Activated CD8-positive, alpha-beta memory T cell treated with anti-CD3 and anti-CD28 coated beads, Interleukin-2, amount 50 U/mL, for 48 hours (primary cell): ENCODE measurements around the gene UNC79.

ENCODE experiments used
- DNase-seq: peaks from one replicate; pipeline ENCODE4 v3.0.0-alpha.2; 2020

UNC79 gene

DNA sequence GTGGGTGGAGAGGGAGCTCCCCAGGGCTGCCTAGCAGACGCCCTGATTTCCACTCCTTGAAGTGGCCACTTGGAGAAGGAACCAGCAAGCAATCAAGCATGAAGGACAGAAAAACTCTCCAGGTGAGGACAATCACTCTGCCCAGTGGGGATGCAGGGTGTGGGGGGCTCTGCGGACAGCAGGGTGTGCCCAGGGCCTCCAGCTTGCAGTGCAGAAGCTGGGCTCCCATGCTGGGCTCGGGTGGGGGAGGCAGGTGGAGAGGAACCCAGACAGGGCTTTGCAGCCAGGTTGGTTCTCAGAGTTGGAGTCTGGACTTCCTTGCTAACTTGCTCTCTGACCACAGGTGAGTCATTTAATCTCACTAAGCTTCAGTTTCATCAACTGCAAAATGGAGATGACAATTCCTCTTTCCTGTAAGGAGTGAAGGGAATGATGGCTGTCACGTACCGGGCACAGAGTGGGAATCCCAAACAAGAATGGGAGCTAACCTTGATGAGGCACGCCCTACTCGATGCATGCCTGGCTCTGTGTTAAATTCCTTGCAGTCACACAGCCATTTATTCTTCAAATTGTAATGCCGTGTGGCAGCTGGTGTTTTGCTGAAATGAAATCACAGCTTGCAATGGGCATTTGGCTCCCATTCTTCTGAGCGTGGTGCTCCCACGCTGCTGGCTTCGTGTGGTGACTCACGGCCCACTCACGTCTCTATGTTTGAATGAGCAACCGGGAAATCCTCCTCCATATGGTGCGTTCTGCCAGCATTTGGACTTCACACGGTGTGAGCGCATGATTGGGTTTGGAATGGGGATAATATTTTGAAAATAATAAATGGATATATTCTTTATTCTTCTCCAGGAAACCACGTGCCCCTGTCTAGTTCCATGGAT lies 282.3 kb downstream of the UNC79 start:
- peak; percentile 34 for DNase-seq

- no peak for DNase-seq
Measured at GRCh38 chr14:93713726-93714405, 283.1 kb downstream of the UNC79 start.

- DNase-seq: no peak
Measured at GRCh38 chr14:93714605-93715004, 283.9 kb downstream of the UNC79 start.

- no peak for DNase-seq
Measured at GRCh38 chr14:93715279-93715927, 284.7 kb downstream of the UNC79 start.

DNA sequence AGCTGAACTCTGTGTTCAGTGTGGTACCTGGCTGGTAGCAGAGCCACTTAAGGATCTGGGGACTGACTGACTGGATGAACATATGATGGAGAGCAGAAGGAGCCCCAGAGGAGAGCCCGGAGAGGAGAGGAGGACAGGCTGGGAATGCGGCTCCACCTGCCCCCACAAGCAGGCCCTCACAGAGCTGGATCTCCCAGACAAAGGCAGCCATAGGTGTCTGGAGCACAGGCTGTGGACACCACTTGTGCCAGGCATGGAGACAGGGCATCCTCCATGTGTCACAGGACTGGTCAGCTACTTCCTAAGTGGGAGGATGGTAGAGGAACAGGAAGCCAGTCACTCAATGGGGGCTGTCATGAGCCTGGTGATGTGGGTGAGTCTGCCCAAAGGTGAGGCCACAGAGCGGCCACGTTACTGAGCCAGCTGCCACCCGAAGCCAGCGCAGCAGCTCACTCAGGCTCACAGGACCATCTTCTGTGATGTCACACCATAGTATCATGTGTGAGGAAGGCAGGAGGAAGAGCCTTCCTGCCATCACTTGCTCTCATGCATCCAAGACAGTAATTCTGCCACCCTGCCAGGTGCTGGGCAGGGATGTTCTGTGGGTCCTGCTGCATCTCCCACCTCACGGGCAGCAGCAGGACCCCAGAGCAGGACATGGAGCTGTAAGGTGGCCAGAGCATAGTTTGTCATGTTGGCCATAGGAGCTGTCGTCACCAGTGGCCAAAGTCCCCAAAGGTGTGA lies 285.4 kb downstream of the UNC79 start:
- DNase-seq: no peak

DNA sequence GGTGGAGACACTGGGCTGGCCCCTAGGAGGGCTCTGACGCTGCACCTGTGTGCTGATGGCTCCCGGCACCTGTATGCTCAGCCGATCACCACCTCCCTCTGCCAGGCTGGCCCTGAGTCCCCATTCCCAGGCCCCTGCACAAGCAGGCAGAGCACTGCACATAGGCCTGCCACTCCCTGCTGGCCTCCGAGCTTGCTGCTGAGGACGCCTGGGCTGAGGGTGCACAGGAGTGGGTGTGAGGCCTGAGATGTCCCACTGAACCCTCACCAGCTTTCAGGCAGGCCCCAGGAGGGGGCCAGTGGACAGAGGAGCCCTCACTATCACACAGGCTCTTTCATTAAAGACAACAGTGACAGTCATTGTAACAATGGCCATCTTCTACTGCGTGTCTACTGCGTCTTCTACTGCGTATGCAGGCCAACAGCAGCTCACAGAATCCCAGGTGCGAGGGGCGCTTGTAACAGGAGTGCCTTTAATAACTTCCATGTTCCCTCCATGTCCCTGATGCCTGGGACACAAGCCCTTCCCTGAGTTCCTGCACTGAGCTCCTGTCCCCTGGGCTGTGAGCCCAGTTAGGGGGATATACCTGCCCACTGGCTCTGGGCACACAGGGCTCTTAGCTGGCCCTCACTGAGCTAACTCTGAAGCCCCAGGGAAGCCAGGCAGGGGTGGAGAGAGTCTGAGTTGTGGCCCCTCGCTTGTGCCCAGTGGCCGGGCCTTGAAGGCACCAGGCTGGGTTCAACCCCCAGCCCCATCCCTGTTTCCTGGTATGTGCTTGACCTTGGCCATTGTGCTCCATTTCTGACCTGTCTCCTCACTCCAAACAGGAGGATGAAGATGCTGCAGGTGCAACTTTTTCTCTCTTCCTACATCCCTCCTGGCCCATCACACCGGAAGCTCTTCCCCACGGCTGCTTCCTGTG lies 286.3 kb downstream of the UNC79 start:
- DNase-seq: no peak

DNA sequence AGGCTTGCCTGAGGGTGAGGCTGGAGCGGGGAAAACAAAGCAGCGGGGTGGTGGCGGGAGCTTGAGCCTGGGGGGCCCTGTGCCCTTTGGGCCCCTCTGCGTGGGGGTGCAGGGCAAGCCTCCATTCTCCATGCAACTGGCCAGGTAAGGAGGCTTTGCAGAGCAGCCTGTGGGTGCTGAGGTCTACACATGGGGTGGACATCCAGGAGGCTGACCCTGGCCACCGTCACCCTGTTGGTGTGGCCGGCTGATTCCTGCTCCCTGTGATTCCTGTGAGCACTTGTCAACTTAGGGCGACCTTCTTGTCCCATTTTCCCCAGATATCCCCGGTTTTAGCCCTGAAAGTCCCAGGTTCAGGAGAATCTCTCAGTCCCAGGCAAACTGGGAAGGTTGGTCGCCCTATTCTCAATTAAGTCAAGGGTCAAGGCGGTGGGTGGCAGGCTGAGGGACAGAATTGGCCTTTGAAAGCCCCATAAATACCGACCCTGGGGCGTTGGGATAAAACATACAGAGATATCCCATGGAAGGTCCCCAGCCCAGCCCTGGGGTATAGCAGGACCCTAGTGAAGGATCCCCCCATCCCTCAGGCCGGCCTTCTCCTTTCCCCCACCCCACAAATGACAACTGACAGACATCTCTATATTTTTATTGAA lies 287.1 kb downstream of the UNC79 start:
- no peak for DNase-seq

GRCh38 chr14:93719256-93719655 lies 288.5 kb downstream of the UNC79 start:
- DNase-seq: peak; percentile 30

DNA sequence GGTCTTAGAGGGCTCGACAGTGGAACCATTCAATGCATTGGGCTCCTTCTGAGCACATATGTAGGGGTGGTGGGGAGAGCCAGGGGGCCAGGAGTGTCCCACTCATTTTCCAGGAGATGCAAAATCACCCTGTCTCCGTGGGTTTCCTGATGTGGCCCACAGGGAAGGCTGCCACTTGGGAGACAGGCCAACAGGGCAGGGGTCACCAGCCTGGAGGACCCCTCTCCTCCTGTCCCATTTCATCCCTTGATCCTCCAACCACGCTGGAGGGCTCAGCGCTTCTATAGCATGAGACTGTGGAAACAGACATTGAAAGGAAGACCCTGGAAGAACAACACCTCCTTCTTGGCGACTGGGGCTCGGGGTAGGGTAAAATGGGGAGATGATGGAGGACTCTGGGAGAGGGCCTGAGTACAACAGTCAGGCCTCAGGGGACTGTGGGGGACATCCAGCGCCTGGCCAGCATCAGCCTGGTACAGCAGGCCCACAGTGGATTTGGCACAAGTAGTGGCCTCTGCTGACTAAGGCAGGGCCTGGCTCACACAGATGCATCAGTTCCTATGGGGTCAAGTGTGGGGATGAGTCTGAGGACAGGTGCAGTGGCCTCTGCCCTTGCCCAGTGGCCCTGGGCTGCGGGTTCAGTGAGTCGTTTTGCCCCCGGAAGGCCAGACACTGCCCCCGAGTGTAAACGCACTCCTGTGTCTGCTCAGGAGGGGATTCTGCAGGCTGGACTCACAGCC lies 289.5 kb downstream of the UNC79 start:
- peak; percentile 18 for DNase-seq

DNA sequence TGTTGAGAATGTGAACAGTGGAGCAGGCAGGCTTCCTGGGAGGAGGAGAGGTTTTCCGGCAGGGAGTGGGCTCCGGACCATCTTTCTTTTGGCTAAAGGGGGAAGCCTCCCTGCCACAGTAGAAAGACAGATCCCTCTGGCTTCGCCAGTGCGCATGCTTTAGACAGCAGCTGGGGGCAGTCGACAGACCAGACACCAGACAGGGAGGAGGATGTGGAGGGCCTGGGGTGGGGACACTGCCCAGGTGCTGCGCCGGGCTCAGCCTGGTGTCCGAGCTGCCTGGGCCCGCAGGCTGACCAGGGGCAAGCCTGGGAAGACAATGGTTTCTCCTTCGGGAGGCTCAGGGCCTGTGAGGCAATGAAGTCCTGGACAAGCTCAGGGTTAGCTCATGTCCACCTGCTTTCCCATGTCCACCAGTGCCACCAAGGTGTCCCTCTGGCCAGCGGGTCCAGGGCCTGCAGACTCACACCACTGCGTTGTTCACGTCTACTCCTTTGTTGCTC lies 290.3 kb downstream of the UNC79 start:
- DNase-seq: peak; percentile 30

- no peak for DNase-seq
Measured at GRCh38 chr14:93723001-93723400, 292.3 kb downstream of the UNC79 start.

DNA sequence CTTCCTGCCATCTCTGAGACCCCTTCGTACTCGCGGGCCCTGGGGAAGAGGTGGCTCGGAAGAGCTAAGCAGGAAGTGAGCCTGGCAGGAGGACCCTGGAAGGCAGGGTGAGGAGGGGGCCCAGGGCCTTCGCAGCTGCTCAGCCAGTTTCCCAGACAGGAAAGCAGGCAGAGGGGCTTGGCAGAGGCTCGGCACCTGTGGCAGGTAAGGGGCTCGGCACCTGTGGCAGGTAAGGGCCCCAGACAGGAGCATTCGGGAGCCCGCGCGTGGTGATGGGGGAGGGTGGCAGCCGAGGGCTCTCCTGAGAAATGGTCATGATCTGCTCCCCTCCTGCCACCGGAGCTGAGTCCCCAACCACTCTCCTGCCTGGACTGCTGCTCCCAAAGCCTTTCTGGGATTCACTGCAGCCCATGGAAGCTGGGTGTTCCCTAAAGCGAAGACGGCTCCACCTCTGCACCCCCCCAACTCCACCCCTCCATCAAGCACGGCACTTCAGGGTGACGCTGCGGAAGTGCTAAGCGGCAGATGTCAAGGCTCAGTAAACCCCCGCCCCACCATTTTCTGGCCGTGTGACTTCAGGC lies 294.4 kb downstream of the UNC79 start:
- DNase-seq: no peak

DNA sequence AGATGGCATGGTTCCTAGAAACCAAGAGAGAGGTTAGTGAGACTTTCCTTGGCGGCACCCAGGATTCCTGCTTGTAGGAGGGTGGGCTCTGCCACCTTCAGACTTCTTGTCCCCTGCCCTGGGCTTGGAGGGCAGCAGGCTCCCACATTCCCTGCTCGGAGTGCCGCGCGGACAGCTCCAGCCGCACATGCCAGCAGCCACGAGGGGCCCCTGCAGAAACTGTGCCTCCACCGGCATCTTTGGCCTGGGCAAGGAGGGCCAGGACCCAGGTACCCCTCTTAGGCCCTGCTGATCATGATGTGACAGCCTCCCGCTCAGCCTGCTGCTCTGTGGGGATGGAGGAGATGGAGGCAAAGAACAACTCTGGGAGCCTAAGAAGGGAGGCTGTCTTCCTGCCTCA lies 295.3 kb downstream of the UNC79 start:
- DNase-seq: no peak

- no peak for DNase-seq
Measured at GRCh38 chr14:93727039-93727740, 296.5 kb downstream of the UNC79 start.

GRCh38 chr14:93727917-93728650 lies 297.3 kb downstream of the UNC79 start:
- no peak for DNase-seq

DNA sequence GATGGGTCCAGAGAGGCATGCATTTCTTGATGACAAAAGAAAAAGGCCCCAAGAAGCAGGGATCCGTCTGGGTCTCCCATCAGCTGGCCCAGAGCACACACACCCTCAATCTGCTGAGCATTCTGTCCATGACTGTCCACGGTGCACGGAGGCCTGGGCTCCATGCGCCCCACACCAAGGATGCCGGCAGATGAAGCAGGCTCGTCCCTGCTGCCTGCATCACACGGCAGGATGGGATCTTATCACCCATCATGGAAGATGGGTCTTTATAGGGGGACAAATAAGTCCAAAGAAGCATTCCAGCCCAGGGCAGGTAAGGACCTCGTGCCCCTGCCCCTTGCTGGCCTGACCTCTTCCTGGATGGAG lies 297.9 kb downstream of the UNC79 start:
- DNase-seq: no peak

- no peak for DNase-seq
Measured at GRCh38 chr14:93729993-93730392, 299.3 kb downstream of the UNC79 start.

DNA sequence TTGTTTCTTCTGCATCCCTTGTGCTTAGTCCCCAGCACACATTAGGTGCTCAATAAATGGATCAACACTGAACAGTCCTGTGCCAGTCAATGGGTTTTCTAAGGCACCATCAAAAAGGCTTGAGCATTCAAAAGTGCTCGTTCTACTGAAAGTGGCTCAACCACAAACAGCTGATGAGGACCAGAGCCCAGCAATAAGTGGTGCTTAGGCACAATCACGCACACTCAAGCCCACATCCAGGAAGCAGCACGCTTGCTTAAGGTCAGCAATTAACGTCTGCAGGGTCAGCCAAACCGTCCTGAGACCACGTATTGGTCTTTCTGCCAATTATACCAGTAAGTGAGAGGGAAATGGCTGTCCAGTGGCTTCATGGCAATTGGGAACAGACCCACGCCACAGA lies 301.0 kb downstream of the UNC79 start:
- DNase-seq: no peak

DNA sequence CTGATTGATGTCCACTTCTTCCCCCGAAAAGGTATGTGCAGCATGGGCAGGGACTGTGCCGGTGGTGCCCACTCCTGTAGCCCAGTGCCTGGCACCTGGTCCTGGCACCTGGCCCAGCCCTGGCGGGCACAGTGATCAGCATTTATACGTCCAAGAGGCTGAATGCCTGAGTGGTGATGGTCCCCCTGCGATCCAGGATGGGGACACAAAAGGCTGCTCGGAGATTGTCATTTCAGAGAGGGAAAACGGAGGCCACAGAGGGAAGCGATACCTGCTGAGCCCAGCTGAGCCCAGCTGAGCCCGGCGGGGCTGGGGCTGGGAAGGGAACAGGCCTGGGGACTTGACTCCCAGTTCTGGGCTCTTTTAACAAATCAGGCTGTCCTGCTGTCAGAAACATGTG lies 301.8 kb downstream of the UNC79 start:
- DNase-seq: no peak
